ENCODE data around the gene EML1.

The EML1 gene

GRCh38 chr14:99803803-99804202 lies 10.6 kb downstream of the EML1 start:
- DNase-seq (ENCODE audit: low read depth, low spot score), result no peak

GRCh38 chr14:99805757-99806439 lies 12.7 kb downstream of the EML1 start:
- DNase-seq (ENCODE audit: low read depth, low spot score), result no peak

- DNase-seq (ENCODE audit: low read depth, low spot score), result no peak
Measured at GRCh38 chr14:99806836-99807235, 13.6 kb downstream of the EML1 start.

- DNase-seq (ENCODE audit: low read depth, low spot score), result no peak
Measured at GRCh38 chr14:99807413-99808153, 14.4 kb downstream of the EML1 start.

GRCh38 chr14:99808154-99808505 lies 14.9 kb downstream of the EML1 start:
- DNase-seq (ENCODE audit: low read depth, low spot score), result no peak

GRCh38 chr14:99808515-99808914 lies 15.3 kb downstream of the EML1 start:
- DNase-seq (ENCODE audit: low read depth, low spot score), result no peak

GRCh38 chr14:99809360-99809759 lies 16.1 kb downstream of the EML1 start:
- DNase-seq (ENCODE audit: low read depth, low spot score), result no peak

- no peak for DNase-seq (ENCODE audit: low read depth, low spot score)
Measured at GRCh38 chr14:99809859-99810558, 16.8 kb downstream of the EML1 start.

- no peak for DNase-seq (ENCODE audit: low read depth, low spot score)
Measured at GRCh38 chr14:99810559-99810874, 17.3 kb downstream of the EML1 start.

GRCh38 chr14:99812096-99812750 lies 19.0 kb downstream of the EML1 start:
- DNase-seq (ENCODE audit: low read depth, low spot score), result no peak

GRCh38 chr14:99812892-99813291 lies 19.7 kb downstream of the EML1 start:
- no peak for DNase-seq (ENCODE audit: low read depth, low spot score)

GRCh38 chr14:99815696-99816095 lies 22.5 kb downstream of the EML1 start:
- DNase-seq (ENCODE audit: low read depth, low spot score), result no peak

- DNase-seq (ENCODE audit: low read depth, low spot score), result no peak
Measured at GRCh38 chr14:99816217-99816616, 23.0 kb downstream of the EML1 start.

GRCh38 chr14:99816642-99817041 lies 23.4 kb downstream of the EML1 start:
- no peak for DNase-seq (ENCODE audit: low read depth, low spot score)

- no peak for DNase-seq (ENCODE audit: low read depth, low spot score)
Measured at GRCh38 chr14:99817331-99817730, 24.1 kb downstream of the EML1 start.

GRCh38 chr14:99818503-99819036 lies 25.4 kb downstream of the EML1 start:
- no peak for DNase-seq (ENCODE audit: low read depth, low spot score)

GRCh38 chr14:99819514-99819913 lies 26.3 kb downstream of the EML1 start:
- no peak for DNase-seq (ENCODE audit: low read depth, low spot score)

GRCh38 chr14:99820702-99821331 lies 27.6 kb downstream of the EML1 start:
- DNase-seq (ENCODE audit: low read depth, low spot score), result no peak

GRCh38 chr14:99821519-99822508 lies 28.6 kb downstream of the EML1 start:
- DNase-seq (ENCODE audit: low read depth, low spot score), result no peak

- no peak for DNase-seq (ENCODE audit: low read depth, low spot score)
Measured at GRCh38 chr14:99822800-99823455, 29.7 kb downstream of the EML1 start.
